Kidney (tissue), 14 donors: ENCODE measurements around the gene SPEF1. TPM values are rescaled to one million over a fixed set of nuclear protein-coding genes. Genes with fewer than 3 reads are reported as not detected.

Experiments
- DNase-seq, 5 donors: peaks; one replicate each; pipeline ENCODE4 v3.0.0-alpha.2; 2013 to 2020
- FAIRE-seq: peaks from 2 replicates; lab custom pipeline; 2012; peaks lifted over from hg19 to GRCh38; lab: Jason Lieb, UNC
- H3K27ac ChIP-seq, 2 donors: one replicate each; pipeline ENCODE4 v1.7.0; 2013; ENCODE audit warnings: low read depth in 2 of 2, low read length in 2 of 2, inconsistent platforms in 1 of 2
- H3K27me3 ChIP-seq: one replicate; pipeline ENCODE4 v1.7.1; 2013; ENCODE audit warnings: low read length, inconsistent platforms; ENCODE audit not compliant: control insufficient read depth, insufficient read depth
- H3K36me3 ChIP-seq, 3 donors: one replicate each; pipeline versions ENCODE4 v1.7.0 to v1.7.1; 2013; ENCODE audit warnings: low read length in 3 of 3, control low read depth in 1 of 3, inconsistent platforms in 1 of 3; ENCODE audit not compliant: insufficient read depth in 3 of 3, control insufficient read depth in 2 of 3
- H3K4me1 ChIP-seq, 3 donors: one replicate each; pipeline versions ENCODE4 v1.7.0 to v1.7.1; 2013; ENCODE audit warnings: low read length in 3 of 3, inconsistent platforms in 1 of 3, low read depth in 1 of 3; ENCODE audit not compliant: control insufficient read depth in 2 of 3, insufficient read depth in 2 of 3
- H3K4me3 ChIP-seq, 3 donors: one replicate each; pipeline versions ENCODE4 v1.7.0 to v1.8.1; 2013; ENCODE audit warnings: low read length in 3 of 3, control low read depth in 1 of 3, inconsistent platforms in 1 of 3
- H3K9ac ChIP-seq, 3 donors: one replicate each; pipeline versions ENCODE4 v1.7.0 to v1.7.1; 2013; ENCODE audit warnings: low read length in 3 of 3, control low read depth in 1 of 3, inconsistent platforms in 1 of 3
- H3K9me3 ChIP-seq, 3 donors: one replicate each; pipeline versions ENCODE4 v1.7.0 to v1.7.1; 2013; ENCODE audit warnings: low read length in 3 of 3, control low read depth in 1 of 3, inconsistent platforms in 1 of 3; ENCODE audit not compliant: control insufficient read depth in 2 of 3, insufficient read depth in 1 of 3
- intact Hi-C: fragments of 100-400 bp; cut with DNase I; formaldehyde crosslinking; loops from one replicate; pipeline ENCODE4 v1.11.1; 2022
- polyA plus RNA-seq: library from polyadenylated mRNA; stranded (reverse); fragments of 350-450 nt; fragmentation: Illumina TruSeq; extraction: RNeasy Lipid Tissue Mini Kit (QIAGEN cat#74804); gene quantifications from one replicate; pipeline ENCODE4 v1.2.3, GENCODE V29; 2014; ENCODE audit warnings: low read depth, low replicate concordance; ENCODE audit not compliant: insufficient read depth
- total RNA-seq: library from RNA; stranded (reverse); fragmentation: NEBNext Ultra II Directional; extraction: Animal tissue kit (Norgen Biotek cat#: 25700); gene quantifications from one replicate; pipeline ENCODE4 v1.2.1, GENCODE V29; 2021
- TF ChIP-seq, protein P1 (sequence below): IDR thresholded peaks from 3 replicates; pipeline ENCODE4 v1.5.1; 2012; ENCODE audit warnings: mild to moderate bottlenecking, moderate library complexity, borderline replicate concordance; ENCODE audit not compliant: insufficient read depth; ENCODE audit errors: extremely low read depth
- donor health status: control.
- donor health status: control.
- donor health status: control.
- donor health status: control.
- donor health status: control.
- donor health status: DM: yes; HTN: yes; CAD: no.
- donor health status: Normal renal cell carcinoma (clear cell type).

Gene SPEF1
- total and polyA plus RNA-seq, 2 donors from 2014 or later = 3.4 to 3.8 TPM

GRCh38 chr20:3804254-3804751 lies 23.1 kb upstream of the SPEF1 start:
- Histone ChIP-seq H3K9ac (no peak overlapping the region), H3K4me3 (no peak overlapping the region), H3K27ac (no peak overlapping the region), H3K36me3 (peaks cover 0 to 8% (median 0%) of the 10 kb centered on the region in 3 donors), H3K4me1 (peaks cover 3 to 31% (median 17%) of the 10 kb centered on the region in 3 donors), H3K27me3 (no peaks in the 10 kb centered on the region), H3K9me3 (no peaks in the 10 kb centered on the region)
- TF ChIP-seq, protein P1, sequence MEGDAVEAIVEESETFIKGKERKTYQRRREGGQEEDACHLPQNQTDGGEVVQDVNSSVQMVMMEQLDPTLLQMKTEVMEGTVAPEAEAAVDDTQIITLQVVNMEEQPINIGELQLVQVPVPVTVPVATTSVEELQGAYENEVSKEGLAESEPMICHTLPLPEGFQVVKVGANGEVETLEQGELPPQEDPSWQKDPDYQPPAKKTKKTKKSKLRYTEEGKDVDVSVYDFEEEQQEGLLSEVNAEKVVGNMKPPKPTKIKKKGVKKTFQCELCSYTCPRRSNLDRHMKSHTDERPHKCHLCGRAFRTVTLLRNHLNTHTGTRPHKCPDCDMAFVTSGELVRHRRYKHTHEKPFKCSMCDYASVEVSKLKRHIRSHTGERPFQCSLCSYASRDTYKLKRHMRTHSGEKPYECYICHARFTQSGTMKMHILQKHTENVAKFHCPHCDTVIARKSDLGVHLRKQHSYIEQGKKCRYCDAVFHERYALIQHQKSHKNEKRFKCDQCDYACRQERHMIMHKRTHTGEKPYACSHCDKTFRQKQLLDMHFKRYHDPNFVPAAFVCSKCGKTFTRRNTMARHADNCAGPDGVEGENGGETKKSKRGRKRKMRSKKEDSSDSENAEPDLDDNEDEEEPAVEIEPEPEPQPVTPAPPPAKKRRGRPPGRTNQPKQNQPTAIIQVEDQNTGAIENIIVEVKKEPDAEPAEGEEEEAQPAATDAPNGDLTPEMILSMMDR = no peak
- DNase-seq (no peak), FAIRE-seq (no peak)
- intact Hi-C loops = no loop called here

- intact Hi-C loops = no loop called here
- FAIRE-seq (no peak), DNase-seq (no peak)
- Histone ChIP-seq H3K36me3 (peaks cover 0 to 8% (median 0%) of the 10 kb centered on the region in 3 donors), H3K9ac (no peak overlapping the region), H3K27ac (no peak overlapping the region), H3K27me3 (no peaks in the 10 kb centered on the region), H3K4me1 (peaks cover 3 to 33% (median 17%) of the 10 kb centered on the region in 3 donors), H3K4me3 (no peak overlapping the region), H3K9me3 (no peaks in the 10 kb centered on the region)
- TF ChIP-seq, protein P1 = no peak
Measured at GRCh38 chr20:3803854-3804253, 22.6 kb upstream of the SPEF1 start.

DNA sequence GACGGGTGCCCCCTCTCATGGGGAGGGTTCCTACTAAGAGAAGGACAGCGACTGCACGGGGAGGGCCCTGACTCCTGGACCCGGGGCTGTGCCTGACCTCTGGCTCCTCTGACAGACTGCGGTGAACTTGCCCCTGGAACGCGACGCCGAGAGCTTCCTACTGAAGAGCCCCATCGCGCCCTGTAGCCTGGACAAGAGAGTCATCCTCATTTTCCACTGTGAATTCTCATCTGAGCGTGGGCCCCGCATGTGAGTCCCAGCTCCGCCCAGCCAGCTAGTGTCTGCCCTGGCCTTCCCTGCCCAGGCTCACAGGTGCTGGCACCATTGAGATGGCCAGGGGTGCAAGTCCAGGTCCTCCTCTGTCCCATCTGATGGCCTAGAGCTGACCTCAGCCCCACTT lies 22.0 kb upstream of the SPEF1 start:
- Histone ChIP-seq H3K9me3 (no peaks in the 10 kb centered on the region), H3K9ac (no peak overlapping the region), H3K4me3 (no peak overlapping the region), H3K4me1 (peaks cover 3 to 32% (median 15%) of the 10 kb centered on the region in 3 donors), H3K36me3 (peaks cover 0 to 8% (median 0%) of the 10 kb centered on the region in 3 donors), H3K27me3 (no peaks in the 10 kb centered on the region), H3K27ac (no peak overlapping the region)
- intact Hi-C loops = no loop called here
- DNase-seq (no peak), FAIRE-seq (no peak)
- TF ChIP-seq, protein P1 = no peak
